Measurements from ENCODE around the gene NMT2.
A peak's percentile ranks its signal among the peaks of the same experiment; 100 is the strongest.

Gene NMT2

DNA sequence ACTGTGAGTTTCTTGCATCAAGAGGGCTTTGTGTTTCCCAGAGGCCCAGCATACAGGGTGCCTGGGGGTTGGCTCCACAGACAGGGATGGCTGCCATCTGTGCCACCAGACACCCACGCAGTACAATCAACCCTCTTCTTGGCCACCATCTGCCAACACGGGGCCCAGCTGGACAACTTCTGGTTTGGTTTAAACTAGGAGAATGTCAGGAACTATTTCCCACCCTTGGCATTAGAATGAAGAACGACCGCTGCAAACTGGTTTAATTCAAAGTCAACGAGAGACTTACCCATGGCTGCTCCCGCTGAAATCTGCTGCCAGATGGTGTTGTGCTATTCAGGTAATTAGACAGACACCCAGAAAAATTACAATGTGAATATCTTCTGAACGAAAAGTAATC, 27.8 kb downstream of the NMT2 start:
- DNase-seq, result no peak

DNA sequence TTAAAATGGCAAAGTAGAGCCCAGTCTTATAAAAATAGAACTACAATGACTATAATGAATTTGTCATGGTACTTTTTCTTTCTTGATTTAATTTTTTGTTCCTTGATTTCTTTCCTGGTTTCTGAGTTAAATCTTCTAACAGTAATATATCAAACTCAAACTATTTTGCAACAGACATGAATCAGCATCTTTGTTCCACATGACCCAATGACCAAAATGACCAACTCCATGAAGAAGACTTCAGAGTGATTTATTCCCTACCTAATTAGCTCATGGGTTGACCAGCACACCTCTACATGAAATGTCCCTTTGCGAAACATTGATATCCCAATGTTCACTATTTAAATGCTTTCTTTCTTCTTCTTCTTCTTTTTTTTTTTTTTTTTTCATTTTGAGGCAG, 30.9 kb downstream of the NMT2 start:
- DNase-seq, result no peak

DNA sequence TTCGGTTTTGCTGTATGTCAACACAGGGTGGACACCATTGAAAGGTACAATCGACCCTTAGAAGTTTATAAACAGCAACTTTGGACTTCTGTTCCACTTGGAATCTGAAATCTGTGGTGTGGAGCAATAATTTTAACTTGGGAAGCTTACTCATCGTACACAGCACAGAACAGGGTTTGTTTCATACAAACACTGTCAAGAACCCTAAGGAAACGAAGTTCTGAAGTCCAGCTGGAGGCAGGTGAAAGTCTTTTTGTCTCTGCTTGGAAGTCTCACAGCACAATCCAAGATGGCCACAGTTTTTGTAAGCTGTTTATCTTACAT, 31.5 kb downstream of the NMT2 start:
- no peak for DNase-seq

DNA sequence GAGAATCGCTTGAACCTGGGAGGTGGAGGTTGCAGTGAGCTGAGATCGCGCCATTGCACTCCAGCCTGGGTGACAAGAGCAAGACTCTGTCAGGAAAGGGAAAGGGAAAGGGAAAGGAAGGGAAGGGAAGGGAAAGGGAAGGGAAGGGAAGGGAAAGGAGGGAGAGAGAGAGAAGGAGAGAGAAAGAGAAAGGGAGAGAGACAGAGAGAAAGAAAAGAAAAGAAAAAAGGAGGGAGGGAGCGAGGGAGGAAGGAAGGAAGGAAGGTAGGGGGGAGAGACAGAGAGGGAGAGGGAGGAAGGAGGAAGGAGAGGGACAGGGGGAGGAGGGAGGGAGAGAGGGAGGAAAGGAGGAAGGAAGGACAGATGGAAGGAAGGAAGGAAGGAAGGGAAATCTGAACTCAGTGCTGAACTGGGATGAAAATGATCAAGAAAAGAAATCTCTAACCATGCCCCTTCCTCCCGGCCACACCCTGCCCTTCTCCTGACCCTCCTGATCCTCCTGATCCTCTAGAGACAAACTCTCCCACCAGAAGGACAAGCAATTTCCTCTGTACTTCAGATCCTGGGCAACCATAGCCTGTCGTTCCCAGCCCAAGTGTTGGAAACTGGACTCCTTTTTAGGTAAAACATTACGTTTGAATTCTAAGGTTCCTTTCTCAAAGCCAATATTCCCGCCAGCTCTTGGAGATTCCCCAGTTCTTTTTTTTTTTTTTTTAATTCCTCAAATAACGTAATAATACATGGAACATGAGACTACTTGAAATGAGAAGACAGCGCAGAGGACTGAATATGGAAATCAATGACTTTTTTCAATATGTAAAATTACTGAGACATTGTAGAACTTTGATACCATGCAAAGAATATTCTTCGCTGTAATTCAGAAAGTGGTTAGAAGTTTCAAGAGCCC, 32.1 kb downstream of the NMT2 start:
- DNase-seq, result no peak

DNA sequence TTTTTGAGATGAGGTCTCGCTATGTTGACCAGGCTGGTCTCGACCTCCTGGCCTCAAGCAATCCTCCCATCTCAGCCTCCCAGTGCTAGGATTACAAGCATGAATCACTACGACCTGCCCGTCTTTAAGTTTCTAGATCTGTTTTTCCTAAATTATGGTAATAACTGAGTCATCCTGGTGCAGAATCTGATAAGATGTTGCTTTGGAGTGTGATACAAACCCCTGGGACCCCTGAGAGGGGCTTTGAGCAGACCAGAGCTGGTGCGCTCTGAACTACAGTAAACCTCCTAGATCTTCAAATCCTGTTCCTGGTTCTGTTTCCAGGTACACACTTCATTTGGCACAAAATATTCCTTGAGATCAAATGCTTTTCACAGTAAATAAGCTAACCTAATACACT, 37.2 kb downstream of the NMT2 start:
- DNase-seq, result no peak

DNA sequence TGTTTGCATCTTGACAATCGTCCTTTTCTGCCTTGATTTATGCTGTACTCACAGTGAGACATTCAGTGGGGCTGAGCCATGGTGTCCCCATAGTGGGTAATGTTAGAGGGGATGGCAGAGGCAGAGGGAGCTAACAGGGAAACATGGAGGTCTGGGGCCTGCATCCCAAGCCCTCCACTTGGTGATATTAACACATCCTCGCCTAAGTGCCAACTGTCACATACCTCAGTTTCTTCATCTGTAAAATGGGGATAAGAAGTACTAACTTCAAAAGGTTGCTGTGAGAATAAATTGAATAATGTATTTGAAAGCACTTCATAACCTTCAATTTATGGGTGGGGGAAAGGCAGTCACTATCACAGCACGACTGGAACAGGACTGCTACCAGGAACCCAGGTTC, 43.6 kb downstream of the NMT2 start:
- no peak for DNase-seq

DNA sequence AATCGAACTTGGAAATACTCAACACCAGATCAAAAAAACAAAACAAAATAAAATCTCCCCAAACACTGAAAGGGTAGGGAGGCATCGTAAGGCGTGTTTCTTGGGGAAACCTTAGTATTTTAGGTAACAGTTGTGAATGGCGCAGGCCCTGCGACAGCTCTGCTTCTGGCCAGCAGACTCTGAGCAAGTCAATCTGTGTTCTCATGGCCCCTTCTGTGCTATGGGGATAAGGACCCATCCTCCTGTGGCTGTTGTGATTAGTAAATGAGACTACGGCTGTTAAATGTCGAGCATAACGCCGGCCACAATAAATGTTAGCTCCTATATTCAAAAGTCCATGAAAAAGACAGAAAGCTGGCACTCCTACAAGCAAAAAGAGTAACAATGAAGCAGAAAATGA, 44.3 kb downstream of the NMT2 start:
- DNase-seq, result no peak

DNA sequence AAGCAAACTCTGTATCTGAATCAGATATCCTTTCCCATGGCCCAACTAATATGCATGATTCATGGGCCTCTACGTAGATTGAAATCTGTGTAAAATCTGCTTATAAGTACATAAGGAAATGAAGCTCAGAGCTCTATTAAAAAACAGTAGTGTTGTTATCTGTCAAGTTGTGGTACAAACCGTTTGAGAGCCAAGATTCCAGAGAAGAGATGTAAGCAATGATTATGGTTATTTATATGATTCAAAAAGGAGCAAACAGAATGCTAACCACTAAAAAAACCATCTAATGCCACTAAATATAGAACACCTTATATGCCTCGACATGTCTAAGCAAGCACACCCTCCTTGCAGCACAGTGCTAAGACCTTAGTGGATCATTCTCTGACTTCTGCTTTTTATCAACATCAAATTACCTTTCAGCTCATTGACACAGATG, 44.7 kb downstream of the NMT2 start:
- no peak for DNase-seq

DNA sequence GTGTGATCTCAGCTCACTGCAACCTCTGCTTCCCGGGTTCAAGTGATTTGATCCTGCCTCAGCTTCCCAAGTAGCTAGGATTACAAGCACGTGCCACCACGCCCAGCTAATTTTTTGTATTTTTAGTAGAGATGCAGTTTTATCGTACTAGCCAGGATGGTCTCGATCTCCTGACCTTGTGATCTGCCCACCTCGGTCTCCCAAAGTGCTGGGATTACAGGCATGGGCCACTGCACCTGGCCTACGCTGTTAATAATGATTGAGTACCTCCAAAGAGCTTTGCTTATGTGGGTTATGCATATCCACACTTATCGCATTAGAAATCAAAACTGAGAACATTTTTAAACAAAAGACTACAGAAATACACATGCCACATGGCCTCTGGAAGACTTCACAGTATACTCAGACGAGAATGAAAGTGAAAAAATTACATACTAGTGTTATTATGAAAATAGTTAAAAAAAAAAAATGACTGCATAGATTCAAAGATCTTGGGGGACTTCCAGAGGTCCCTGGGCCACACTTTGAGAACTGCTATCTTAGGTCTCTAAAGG, 45.9 kb downstream of the NMT2 start:
- DNase-seq, result no peak

DNA sequence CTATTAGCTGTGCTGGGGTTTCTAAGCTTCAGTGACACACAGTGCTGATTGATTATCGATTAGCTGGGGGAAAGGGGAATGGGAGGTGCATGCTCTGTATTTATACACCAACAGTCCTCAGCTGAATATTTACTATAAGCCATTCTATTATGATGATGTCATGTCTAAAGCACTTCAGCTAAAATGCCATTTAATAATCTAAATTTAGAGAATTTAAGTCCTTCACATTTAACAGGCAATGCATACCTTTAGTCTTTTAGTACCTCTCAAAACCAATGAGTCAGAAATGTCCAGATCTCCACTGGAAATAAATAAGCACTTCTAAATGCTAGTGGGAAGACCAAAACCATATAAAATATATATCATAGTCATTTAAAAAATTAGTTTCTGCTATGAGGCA, 46.8 kb downstream of the NMT2 start:
- no peak for DNase-seq

DNA sequence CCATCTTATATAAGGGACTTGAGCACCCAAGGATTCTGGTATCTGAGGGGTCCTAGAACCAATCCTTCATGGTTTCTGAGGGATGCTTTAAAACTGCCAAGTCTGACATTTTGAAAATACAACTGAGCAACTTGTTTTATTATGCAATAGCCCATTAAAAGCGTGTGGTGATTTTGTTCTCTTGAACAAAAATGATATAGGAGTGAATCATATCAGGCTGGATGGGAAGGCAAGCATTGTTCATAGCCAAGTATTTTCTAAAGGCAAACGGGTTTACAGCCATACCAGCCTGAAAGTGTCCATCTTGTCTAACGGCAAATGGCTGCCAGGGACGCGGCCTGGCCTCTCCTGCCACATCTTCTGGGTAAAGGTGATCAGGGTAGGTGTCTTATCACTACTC, 48.0 kb downstream of the NMT2 start:
- no peak for DNase-seq

DNA sequence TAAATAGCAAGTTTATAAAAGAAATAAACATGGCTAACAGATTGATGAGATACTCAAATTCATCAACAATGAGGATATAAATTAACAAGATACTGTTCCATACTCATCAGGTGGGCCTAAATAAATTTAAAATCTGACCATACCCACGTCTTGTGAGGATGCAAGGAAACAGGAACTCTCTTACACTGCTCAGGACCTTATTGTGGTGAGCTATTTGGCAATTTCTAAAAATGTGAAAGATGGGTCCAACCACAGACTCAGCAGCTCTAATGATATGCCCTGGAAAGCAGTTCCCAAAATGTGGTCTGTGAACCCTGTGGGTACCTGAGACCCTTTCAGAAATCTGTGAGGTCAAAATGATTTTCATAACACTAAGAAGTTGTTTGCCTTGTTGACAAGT, 49.9 kb downstream of the NMT2 start:
- no peak for DNase-seq

DNA sequence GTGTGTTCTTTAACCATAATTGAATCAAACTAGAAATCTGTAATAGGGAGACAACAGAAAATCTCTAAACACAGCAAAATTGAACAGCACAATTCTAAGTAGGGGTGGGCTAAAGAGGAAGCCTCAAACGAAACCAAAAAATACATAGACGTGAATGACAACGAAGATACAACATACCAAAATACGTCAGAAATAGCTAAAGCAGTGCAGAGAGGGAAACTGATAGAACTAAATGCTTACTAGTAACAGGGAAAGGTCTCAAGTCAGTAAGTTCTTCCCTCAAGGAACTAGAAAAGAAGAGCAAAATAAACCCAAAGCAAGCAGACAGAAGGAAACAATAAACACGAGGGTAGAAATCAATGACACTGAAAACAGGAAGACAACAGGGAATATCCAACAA, 52.3 kb downstream of the NMT2 start:
- DNase-seq, result no peak

DNA sequence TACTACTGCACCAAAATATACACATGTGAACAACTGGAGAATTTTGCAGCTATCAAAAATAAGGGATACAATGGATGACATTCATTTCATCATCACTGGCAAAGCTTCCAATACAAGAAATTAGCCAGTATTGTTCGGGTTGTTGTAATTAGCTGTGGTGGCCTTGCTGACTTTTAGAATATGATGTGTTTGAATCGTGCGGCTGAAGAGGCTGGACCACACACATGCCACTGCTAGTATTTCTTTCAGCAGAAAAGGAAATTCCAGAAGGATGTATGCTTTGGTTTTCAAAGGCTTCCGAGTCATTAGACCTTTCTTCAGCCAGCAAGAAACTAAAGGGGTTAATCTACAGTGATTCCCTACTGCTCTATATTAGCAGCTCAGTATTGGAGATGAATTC, 54.7 kb downstream of the NMT2 start:
- no peak for DNase-seq

DNA sequence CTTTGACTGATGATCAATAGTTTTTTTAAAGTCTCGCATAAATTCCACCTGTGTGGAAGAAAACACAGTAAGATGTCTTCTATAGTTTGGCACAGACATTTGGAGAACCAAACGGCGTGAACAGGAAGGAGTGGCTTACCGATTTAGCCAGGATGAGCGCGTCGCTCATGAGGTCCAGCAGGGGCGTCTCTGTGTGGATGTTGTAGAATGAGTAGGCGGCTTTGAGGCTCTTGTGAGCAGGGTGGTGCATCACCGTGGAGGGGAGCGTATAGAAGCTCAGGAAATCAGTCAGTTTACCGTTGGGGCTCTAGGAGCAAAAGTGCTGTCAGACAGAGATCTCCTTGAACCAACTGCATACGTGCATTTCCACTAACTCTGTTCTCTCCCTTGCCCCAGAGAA, 55.8 kb downstream of the NMT2 start:
- no peak for DNase-seq

DNA sequence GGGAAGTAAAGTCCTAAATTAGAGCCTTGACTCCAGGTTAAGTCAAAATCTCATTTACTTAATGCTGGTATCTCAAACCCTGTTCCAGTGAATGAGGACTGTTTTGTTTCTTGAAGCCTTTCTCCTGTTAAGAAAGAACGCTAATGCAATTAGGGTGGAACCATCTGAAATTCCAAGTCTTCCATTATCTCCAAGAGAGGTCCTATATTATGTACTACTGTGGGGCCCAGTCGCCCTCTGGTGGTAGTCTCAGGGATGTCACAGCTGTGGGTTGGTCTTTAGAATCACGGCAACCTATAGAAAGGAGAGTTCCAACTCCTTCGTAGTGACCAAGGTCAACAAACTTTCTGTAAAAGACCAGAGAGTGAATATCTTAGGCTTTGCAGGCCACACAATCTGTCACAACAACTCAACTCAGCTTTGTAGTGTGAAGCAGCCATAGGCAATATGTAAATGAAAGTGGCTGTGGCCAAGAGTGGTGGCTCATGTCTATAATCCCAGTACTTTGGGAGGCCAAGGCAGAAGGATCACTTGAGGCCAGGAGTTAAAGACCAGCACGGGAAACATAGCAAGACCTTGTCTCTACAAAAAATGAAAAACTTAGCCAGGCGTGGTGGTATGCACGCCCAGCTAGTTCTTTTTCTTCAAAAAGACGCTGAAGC, 62.0 kb downstream of the NMT2 start:
- DNase-seq, result peak; percentile 78

DNA sequence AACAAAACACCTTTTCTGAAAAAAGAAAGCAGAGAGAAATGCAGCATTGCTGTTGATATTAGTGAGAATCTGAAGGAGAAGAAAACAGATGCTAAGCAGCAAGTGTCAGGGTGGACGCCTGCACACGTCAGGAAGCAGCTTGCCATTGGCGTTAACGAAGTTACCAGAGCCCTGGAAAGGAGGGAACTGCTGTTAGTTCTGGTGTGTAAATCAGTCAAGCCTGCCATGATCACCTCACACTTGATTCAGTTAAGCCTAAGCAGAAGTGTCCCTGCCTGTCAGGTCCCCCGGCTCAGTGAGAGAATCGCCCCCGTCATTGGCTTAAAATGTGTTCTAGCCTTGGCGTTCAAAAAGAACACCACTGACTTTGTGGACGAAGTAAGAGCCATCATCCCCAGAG, 65.0 kb downstream of the NMT2 start:
- no peak for DNase-seq

DNA sequence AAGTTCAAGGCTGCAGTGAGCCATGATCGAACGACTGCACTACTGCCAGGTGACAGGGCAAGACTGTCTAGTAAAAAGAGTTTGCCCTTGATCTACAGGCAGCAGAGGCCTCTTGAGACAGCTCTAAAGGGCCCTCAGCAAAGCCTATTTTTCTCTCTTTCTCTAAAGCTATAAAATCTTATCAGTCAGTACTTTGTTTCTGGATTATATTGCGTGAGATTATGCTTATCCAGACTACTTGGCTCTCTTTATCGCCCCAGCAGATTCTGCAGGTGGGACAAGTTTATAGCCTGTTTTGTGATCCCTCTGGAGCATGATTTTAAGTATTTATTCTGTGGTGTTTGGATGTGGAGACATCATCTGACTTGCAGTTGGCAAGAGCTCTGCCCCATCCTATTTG, 68.6 kb downstream of the NMT2 start:
- no peak for DNase-seq

DNA sequence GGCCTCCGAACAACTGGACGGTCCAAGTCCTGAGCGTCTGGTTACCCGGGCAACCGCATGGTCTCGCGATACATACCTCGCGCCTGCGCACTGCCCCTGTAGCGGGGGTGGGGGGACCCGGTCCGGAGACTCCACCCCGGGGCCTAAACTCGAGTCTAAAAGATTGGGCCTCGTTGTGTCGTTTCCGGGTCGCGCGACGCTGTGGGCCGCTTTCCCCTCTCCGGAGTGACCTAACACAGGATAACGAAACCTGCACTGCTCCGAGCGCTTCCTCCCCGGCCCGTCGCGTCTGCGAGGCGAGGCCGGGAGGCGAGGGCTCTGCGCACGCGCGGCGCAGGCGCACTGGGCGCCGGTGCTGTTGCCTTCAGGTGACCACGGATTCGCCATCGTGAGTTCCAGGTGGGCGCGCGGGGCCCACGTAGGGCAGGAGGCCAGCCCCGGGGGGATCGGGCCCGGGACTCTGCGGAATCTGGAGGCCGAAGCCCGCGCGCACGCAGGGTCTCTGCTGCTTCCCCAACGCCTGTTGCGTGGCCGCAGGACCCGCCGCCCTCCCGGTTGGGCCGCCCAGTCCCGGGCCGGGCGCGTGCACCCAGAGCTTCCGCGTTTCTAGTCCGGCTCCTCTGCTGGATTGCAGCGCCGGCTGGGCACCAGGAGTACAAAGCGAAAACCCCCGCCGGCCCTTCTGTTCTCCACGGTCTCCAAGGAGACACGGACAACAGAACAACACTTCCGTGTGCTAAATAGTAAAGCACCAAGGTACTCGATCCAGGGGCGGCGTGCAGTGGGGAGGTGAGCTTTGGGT, 71.3 kb downstream of the NMT2 start, which contains the start of gene RPP38:
Gene RPP38 (plus strand): TSS at position 345 of the 802 bp plus-strand sequence. CDS start 5,960 bp downstream, outside the sequence.
- DNase-seq, result peak; percentile 95

DNA sequence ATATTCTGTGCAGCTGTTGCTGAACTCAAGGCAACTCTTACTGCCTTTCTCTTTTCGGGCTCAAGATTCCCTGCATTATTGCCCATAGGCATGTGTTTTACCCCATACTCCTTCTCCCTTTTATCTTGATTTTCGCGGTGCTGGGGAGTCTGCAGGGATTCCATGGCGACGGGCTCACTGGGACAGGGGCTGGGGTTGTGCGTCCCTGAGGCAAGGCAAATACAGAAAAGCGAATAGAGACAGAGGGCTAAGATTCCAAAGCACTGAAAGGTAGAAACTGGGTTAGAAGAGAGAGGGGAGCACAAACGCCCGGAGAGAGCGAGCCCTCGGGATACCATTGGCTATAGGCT, 71.9 kb downstream of the NMT2 start:
- DNase-seq, result no peak

DNA sequence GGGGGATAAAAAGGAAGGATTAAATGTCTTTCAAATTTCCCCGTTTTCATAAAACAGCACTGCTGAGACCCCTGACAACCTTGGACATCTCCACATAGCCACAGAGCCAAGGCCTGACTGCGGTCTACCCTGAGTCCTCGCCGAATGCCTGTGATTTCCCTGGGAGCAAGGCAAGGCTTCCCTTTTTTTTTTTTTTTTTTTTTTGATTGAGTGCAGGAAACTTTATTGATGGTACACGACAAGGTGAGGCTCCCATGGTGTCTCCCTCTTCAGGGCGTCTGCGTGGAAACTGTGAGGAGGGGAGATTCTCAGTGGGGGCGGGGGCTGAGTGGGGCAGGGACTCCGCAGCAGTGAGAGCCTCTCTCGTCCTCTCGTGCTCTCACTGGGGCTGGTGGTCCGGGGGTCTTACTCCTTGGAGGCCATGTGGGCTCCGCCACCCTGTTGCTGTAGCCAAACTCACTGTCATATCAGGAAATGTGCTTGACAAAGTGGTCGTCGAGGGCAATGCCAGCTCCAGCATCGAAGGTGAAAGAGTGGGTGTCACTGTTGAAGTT, 75.6 kb downstream of the NMT2 start:
- no peak for DNase-seq

DNA sequence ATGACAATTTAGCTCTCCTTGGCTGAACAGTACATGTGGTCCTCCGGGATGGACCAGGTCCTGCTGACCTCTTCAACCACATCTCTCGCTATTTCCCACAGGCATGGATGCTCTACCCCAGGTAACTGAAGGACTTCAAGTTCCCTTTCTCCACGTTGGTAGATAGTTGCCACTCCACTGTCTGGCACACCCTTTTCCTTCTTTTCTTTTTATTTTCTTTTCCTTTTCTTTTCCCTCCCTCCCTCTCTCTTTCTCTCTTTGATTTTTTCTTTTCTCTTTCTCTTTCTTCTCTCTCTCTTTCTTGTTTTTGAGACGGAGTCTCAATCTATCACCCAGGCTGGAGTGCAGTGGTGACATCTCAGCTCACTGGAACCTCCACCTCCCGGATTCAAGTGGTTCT, 77.1 kb downstream of the NMT2 start:
- no peak for DNase-seq

Measured in hematopoietic multipotent progenitor cell treated with erythropoietin and hydrocortisone succinate and interleukin-3 and kit ligand, for 8 days (in vitro differentiated cells).